Stimulated activated CD8-positive, alpha-beta memory T cell treated with anti-CD3 and anti-CD28 coated beads, Interleukin-4, amount 100 ng/mL, for 24 hours (primary cell): ENCODE measurements around the gene YTHDF1.
"Not testable (repeated sequence)": the region's sequence is repeated elsewhere in the genome, so short reads cannot be mapped to it uniquely, and the experiment has no call there.

ENCODE experiments used
- DNase-seq: peaks from one replicate; pipeline ENCODE4 v3.0.0-alpha.2; 2020; ENCODE audit warnings: low read depth

The YTHDF1 gene

GRCh38 chr20:63216041-63216848 is at the start of gene YTHDF1:
YTHDF1 (minus strand) TSS chr20:63216131; CDS start chr20:63215892, 239 bp downstream.
- DNase-seq, result peak; percentile 96

GRCh38 chr20:63264519-63264918 is 48.6 kb upstream of the YTHDF1 start:
- DNase-seq, result no peak

- no peak for DNase-seq
Observed at GRCh38 chr20:63264000-63264399, 48.1 kb upstream of the YTHDF1 start.

- no peak for DNase-seq
Observed at GRCh38 chr20:63262836-63263235, 46.9 kb upstream of the YTHDF1 start.

- no peak for DNase-seq
Observed at GRCh38 chr20:63261795-63262528, 46.0 kb upstream of the YTHDF1 start.

GRCh38 chr20:63261060-63261794 is 45.3 kb upstream of the YTHDF1 start:
- no peak for DNase-seq

GRCh38 chr20:63260521-63260920 is 44.6 kb upstream of the YTHDF1 start:
- no peak for DNase-seq

- no peak for DNase-seq
Observed at GRCh38 chr20:63259734-63260460, 44.0 kb upstream of the YTHDF1 start.

- DNase-seq, result no peak
Observed at GRCh38 chr20:63258781-63259180, 42.9 kb upstream of the YTHDF1 start.

GRCh38 chr20:63257629-63258028 is 41.7 kb upstream of the YTHDF1 start:
- no peak for DNase-seq

- DNase-seq, result no peak
Observed at GRCh38 chr20:63256954-63257353, 41.0 kb upstream of the YTHDF1 start.

- DNase-seq, result no peak
Observed at GRCh38 chr20:63255931-63256704, 40.2 kb upstream of the YTHDF1 start.

GRCh38 chr20:63254606-63255384 is 38.9 kb upstream of the YTHDF1 start:
- DNase-seq, result no peak

- DNase-seq, result no peak
Observed at GRCh38 chr20:63254232-63254605, 38.3 kb upstream of the YTHDF1 start, which contains the start of gene NKAIN4. NKAIN4 (minus strand) TSS chr20:63254463; CDS start chr20:63254450, 13 bp downstream.

GRCh38 chr20:63253438-63254231 is 37.7 kb upstream of the YTHDF1 start:
- DNase-seq, result no peak

- DNase-seq, result no peak
Observed at GRCh38 chr20:63253065-63253437, 37.1 kb upstream of the YTHDF1 start.

GRCh38 chr20:63252284-63252711 is 36.4 kb upstream of the YTHDF1 start:
- DNase-seq, result no peak

- DNase-seq, result not testable (repeated sequence)
Observed at GRCh38 chr20:63251350-63251749, 35.4 kb upstream of the YTHDF1 start.

GRCh38 chr20:63249891-63250290 is 34.0 kb upstream of the YTHDF1 start:
- no peak for DNase-seq
